Right ventricle myocardium superior (tissue), 1 donor: ENCODE measurements around the gene GLDC. TPM values are rescaled to one million over a fixed set of nuclear protein-coding genes. Genes with fewer than 3 reads are reported as not detected.
A peak's percentile ranks its signal among the peaks of the same experiment; 100 is the strongest.
"Not testable (repeated sequence)": the region's sequence is repeated elsewhere in the genome, so short reads cannot be mapped to it uniquely, and the experiment has no call there.

ENCODE experiments used
- ATAC-seq: fragments of 200-7000 bp; cut with Tn5 transposase; one replicate; pipeline ENCODE4 v1.9.1; 2020; ENCODE audit warnings: mild to moderate bottlenecking; ENCODE audit not compliant: poor library complexity
- DNase-seq: peaks from one replicate; pipeline ENCODE4 v3.0.0-alpha.2; 2020
- intact Hi-C: fragments of 100-400 bp; cut with DNase I; formaldehyde crosslinking; loops from one replicate; pipeline ENCODE4 v1.11.2; 2022
- long read RNA-seq: library from polyadenylated mRNA; unstranded; transcript quantifications from one replicate; pipeline ENCODE4 v2.0.0, GENCODE V29; 2021
- total RNA-seq: library from RNA; stranded (reverse); fragmentation: NEBNext Ultra II Directional; extraction: Animal tissue kit (Norgen Biotek cat#: 25700); gene quantifications from one replicate; pipeline ENCODE4 v1.2.1, GENCODE V29; 2021
- donor health status: DM: no; HTN: yes; CAD: no; lungs with severe emphysema.

Gene GLDC
- total RNA-seq, result not detected
- long read RNA-seq, result 0 reads

DNA sequence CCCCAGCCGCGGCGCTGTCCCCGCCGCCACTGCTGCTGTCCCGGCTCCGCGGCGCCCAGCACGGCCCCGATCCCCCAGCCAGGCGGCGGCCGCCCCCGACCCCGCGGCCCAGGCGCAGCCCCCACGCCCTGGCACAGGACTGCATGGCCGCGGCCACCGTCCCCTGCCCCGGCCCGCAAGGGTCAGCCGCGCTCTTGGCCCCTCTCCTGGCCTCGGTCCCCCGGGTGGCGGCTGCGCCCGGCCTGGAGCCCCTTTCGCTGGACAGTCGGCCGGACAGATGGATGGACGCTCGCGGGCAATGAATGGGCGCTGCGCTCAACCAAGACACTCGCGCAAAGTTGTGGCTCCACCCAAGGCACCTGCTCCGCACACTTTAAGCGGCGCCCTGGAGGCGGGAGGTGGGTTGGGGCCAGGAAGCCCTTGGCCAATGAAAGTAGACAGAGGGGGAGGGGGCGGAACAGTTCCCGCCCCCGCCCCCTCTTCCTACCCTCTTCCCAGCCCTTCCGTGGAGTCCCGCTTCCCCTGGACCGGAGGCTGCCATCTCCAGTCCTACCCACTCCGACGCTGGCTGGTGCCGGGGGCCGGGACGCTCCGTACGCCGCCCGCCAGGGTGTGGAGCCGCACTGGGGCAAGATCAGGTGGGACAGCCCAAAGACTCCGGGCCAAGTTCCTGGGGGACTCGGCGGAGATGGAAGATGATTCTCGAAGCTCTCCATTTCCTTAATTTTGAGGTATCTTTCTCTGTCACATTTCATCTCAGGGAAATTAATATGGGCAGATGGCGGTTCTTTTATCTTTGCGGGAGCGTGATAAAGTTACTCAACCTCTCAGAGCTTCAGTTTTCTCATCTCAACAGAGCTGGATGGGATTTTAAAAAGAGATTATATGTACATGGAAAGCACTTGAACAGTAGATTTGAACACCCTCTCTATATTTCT, at the start of gene GLDC:
GLDC (minus strand) TSS at position 375 of the 938 bp plus-strand sequence; CDS start at position 145, 230 bp downstream.
- DNase-seq, result peak; percentile 47
- ATAC-seq, result peak; percentile 76
- intact Hi-C loops, result no loop called here

DNA sequence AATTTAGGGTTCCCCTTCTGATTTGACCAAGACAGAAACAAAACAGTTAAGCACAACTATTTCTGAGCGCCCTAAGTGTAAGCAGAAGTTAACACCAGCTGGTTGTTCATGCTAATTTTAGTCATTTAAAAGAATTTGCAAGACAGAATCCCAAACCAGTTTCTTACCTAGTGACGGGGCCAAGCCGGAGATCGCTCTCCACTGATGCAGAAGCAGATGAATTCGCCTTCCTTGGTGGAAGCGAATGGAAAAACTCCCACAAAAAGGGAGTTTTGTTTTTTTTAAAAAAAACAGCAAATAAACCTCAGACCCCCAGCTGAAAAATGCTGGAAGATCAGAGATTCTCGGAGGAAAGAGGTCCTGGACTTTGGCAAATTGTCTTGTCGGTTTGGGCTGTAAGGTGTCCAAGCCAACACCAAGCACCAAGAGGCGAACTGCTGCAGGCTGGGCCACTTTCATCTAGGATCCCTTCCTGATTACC, 47.4 kb upstream of the GLDC start:
- DNase-seq (no peak), ATAC-seq (no peak)
- intact Hi-C loops, result no loop called here

DNA sequence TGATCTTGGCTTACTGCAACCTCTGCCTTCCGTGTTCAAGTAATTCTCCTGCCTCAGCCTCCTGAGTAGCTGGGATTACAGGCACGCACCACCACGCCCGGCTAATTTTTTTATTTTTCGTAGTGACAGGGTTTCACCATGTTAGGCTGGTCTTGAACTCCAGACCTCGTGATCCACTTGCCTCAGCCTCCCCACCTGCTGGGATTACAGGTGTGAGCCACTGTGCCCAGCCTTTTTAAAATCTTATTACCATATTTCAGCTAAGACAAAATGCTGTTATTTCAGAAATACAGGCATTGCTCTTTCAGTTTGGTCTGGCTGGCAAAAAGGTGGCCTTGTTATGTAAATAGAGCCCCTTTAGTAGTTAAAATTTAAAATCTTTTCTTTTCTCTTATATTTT, 46.9 kb upstream of the GLDC start:
- intact Hi-C loops, result no loop called here
- ATAC-seq (no peak), DNase-seq (no peak)

DNA sequence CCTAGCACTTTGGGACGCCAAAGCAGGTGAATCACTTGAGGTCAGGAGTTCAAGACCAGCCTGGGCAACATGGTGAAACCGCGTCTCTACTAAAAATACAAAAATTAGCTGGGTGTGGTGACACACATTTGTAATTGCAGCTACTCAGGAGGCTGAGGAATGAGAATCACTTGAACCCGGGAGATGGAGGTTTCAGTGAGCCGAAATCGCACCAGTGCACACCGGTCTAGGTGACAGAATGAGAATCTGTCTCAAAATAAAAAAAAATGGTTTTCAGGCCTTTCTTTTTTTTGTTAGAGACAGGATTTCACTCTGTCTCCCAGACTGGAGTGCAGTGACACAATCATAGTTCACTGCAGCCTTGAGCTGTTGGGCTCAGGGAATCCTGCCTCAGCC, 45.1 kb upstream of the GLDC start:
- intact Hi-C loops, DNase-seq, ATAC-seq: not testable (repeated sequence)

DNA sequence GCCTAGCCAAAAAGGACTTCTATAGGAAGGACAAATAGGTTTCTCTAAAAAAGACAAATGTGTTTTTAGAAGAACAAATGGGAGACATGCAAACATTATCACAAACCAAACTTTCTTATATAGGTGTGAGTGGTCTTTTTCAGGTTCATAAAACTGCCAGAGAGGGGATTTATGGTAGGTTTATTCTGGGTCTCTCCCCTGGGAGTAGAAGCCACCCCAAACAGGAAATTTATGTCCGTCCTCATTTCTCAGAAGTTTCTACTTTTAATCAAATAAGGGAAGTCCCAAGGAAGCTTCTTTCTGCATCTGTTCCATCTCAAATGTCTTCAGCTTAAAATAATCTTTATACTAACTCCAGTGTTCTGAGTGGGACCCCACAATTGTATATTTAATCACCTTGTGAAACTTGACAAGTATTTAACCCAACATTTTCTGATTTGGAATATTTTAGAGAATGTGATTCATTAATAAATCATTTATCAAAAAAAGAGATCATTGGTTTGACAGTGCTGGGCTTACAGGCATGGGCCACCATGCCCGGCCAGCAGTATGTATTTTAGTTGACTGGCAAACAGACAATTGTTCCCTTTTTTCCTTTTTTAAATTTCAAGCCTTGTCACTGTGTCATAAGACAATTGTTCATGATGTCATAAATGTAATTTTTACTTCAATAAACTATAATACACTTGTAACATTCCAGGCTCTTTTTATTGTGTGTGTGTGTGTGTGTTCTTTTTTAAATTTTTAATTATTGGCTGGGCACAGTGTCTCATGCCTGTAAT, 44.6 kb upstream of the GLDC start:
- DNase-seq (no peak), ATAC-seq (no peak)
- intact Hi-C loops, result no loop called here

DNA sequence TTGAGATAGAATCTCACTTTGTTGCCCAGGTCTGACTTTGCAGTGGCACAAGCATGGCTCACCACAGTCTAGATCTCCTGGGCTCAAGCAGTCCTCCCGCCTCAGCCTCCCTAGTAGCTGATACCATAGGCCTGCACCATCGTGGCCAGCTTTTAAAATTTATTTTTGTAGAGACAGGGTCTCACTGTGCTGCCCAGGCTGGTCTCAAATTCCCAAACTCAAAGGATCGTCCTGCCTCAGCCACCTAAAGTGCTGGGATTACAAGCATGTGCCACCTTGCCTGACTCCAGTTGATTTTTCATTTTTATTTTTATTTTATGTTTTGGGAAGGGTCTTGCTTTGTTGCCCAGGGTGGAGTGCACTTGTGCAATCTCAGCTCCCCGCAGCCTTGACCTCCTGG, 41.7 kb upstream of the GLDC start:
- intact Hi-C loops, result no loop called here
- DNase-seq, result no peak
- no peak for ATAC-seq

DNA sequence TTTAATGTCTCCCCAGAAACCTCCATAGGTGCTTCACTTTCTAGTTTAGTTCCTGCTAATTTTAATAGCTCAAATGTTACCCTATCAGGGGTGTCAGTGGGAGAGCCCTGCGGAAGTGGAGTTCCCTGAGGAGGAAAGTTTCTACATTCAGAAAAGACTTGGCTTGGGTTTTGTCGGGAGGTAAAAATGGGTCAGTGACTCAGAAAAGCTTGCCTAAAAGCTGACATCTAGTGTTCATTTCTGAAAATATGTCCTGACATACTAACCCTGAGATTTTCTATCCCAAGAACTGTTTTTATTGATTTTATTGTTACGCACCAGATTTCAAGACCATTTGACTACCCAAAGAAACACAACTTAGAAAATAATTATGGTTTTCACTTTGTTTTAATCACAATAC, 40.9 kb upstream of the GLDC start:
- intact Hi-C loops, result no loop called here
- ATAC-seq, result no peak
- DNase-seq, result no peak

DNA sequence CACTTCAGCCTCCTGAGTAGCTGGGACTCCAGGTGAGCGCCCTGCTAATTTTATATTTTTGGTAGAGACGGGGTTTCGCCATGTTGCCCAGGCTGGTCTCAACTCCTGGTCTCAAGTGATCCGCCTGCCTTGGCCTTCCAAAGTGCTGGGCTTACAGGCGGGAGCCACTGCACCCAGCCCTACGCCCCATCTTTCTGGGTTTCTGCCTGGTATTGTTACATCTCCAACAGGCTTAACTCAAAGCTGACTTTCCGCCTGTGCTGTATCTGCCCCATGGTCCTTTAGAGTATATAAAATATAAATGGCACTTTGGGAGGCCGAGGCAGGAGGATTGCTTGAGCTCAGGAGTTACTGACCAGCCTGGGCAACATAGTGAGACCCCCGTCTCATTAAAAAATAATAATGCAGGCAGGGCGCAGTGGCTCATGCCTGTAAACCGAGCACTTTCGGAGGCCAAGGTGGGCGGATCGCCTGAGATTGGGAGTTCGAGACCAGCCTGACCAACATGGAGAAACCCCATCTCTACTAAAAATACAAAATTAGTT, 36.5 kb upstream of the GLDC start:
- no peak for DNase-seq
- no peak for ATAC-seq
- intact Hi-C loops, result loop anchor here (5.0 kb wide), 1 partner anchor 75 kb away; the partner anchor contains the start of gene KDM4C

DNA sequence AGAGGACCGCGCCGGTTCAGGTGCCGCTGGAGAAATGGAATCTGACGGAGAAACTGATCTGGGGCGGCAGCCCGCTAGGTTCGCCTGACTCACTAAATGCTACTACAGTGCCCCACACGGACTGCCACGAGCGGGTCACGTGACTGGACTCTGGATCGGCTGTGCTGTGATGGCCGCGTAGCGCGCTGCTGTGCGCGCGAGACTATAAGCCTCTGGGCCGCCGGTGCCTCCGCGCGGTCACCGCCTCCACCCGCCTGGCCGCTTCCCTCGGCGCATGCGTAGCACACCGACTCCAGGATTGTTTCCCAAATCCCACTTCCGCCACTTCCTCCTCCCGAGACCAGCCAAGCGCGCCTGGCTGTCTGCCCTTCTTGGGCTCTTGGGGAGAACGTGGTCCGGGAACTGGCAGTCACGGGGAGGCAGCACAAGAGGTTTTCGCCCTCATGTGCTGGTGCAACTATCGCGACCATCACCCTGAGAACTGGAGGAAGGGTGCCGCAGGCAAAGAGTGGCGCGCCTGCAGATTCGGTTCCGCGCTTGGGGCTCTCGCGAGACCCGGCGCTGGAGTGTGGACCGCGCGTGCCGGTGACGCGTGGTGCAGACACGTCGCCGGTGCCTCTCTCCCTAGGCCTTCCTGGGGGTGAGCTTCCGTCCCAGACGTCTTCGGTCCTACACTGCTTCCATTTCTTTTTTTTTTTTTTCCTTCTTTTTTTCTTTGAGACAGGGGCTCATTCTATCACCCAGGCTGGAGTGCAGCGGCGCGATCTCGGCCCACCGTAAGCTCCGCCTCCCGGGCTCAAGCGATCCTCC, 35.8 kb upstream of the GLDC start:
- intact Hi-C loops, result loop anchor here (5.0 kb wide), 1 partner anchor 76 kb away; the partner anchor contains the start of gene KDM4C
- peak; percentile 99 for ATAC-seq

DNA sequence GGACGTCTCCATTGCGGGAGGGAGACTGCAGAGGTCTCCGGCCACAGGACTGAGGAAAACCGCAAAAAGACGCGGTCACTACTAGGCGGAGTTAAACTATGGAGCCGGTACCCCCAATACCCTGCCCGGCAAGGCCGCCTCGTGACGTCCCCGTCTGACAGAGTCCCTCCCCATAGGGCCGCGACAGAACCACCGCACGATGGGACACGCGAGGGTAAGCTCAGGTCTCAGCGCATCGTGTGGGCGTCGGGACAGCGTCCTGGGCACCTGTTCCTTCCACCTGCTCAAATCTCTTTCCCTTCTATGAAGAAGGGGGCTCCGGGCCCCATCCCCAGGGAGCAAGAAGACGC, 35.2 kb upstream of the GLDC start:
- ATAC-seq, result peak; percentile 66
- DNase-seq, result peak; percentile 81
- intact Hi-C loops, result loop anchor here (5.0 kb wide), 1 partner anchor 77 kb away; the partner anchor contains the start of gene KDM4C

More for the DNA sequence above, 35.8 kb upstream of the GLDC start:
- peak; percentile 98 for DNase-seq

DNA sequence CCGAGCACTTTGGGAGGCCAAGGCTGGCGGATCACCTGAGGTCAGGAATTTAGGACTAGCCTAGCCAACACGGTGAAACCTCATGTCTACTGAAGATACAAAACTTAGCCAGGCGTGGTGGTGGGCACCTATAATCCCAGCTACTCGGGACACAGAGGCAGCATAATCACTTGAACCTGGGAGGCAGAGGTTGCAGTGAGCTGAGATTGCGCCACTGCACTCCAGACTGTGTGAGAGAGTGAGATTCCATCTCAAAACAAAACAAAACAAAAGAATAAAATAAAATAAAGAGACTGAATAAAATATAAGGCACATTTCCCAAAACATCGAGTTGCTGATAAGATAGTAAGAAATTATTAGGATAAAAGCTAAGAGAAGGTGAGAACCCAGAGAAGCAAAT, 32.3 kb upstream of the GLDC start:
- no peak for DNase-seq

DNA sequence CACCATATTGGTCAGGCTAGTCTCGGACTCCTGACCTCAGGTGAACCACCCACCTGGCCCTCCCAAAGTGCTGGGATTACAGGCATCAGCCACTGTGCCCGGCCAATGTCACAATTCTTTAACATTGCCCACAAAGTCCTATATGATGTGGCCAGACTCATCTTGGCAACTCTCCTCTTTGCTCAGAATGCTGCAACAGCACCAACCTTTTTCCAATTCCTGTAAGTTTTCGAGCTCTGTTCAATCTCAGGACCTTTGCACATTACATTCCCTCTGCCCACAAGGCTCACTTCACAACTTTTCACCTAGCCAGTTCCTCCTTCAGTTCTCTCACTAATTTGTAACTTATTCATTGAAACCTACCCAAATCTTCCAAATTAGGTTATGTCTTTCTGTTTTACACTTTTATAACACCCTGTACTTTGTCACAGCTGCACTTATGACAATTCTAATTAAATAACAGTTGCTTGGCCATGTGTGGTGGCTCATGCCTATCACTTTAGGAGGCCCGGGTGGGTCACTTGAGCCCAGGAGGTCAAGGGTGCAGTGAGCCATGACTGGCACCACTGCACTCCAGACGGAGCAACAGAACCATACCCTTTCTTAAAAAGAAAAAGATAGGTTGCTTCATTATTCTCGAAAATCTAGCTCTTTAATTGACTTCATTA, 30.9 kb upstream of the GLDC start:
- intact Hi-C loops, result loop anchor here (10.0 kb wide), 1 partner anchor 322 kb away; no protein-coding TSS in a partner anchor
- DNase-seq (no peak), ATAC-seq (no peak)

More for the DNA sequence above, 32.3 kb upstream of the GLDC start:
- no peak for ATAC-seq
- intact Hi-C loops, result loop anchor here (10.0 kb wide), 1 partner anchor 323 kb away; no protein-coding TSS in a partner anchor

DNA sequence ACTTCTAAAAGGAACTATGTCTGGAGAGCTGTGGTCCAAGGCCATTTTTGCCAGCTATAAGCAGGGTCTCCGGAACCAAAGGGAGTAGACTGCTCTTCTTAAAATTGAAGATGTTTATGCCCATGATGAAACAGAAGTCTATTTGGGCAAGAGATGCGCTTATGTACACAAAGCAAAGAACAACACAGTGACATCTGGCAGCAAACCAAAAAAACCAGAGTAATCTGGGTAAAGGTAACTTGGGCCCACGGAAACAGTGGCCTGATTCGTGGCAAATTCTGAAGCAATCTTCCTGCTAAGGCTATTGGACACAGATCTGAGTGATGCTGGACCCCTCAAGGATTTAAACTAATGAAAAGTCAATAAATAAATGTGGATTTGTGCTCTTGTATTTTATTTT, 29.7 kb upstream of the GLDC start:
- no peak for ATAC-seq
- no peak for DNase-seq
- intact Hi-C loops, result loop anchor here (10.0 kb wide), 1 partner anchor 320 kb away; no protein-coding TSS in a partner anchor

DNA sequence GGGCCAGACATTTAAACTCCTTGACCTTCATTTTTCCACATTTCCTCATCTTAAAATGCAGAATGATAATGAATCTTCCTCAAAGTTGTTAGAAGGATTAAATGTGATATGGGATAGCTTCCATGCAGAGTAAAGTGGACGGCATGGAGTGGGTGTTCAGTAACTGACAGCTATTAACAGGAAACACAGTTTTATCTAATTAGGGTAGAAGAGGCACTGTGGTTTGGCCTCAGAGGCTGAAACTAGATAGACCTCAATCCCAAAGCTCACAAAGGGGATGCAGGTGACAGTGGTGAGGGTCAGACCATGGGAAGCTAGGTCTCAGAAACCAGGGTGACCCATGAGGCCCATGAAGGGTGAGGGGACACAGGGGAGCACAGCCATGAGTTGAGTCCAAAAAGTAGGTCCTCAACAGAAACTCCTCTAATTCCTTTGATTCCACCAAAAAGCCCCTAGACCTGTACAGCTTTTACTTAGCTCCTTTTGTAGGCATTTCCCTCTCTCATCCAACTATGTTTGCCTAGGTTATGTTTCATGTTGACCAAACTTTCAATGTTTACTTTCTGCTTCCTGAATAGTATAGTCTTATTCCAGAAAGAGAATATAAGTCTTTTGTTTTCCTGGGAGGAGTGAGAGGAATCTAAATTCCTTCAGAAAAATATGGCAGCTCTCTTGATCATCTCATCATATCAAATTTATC, 27.9 kb upstream of the GLDC start:
- intact Hi-C loops, result loop anchor here (10.0 kb wide), 1 partner anchor 319 kb away; no protein-coding TSS in a partner anchor
- DNase-seq (no peak), ATAC-seq (no peak)

DNA sequence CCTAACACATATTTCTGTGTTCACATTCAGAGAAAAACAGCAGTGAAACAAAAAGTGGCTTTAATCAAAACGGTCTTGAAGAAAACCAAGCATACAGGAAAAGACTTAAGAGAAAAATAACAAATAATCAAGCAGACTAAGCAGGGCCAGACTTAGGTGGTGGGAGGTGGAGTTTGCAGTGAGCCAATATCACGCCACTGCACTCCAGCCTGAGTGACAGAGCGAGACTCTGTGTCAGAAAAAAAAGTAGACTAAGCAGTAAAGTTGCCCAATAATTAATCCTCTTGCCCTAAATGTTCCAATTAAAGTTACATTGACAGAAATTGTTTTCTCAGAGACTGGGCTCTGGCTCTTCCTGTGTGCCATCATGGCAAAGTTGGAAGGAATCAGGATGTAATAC, 26.6 kb upstream of the GLDC start:
- ATAC-seq (no peak), DNase-seq (no peak)
- intact Hi-C loops, result loop anchor here (10.0 kb wide), 1 partner anchor 317 kb away; no protein-coding TSS in a partner anchor

DNA sequence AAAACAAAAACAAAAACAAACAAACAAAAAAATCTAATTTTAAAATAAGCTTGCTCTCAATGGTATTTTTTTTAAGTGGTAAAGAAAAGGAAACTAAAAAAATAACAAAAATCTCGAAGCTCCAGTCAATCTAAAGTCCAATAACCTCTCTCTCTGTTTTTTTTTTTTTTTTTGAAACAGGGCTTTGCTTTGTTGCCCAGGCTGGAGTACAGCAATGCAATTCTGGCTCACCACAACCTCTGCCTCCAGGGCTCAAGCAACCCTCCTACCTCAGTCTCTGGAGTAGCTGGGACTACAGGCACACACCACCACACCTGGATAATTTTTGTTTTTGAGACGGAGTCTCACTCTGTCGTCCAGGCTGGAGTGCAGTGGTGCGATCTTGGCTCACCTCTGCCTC, 25.9 kb upstream of the GLDC start:
- ATAC-seq (no peak), DNase-seq (no peak)
- intact Hi-C loops, result loop anchor here (10.0 kb wide), 1 partner anchor 317 kb away; no protein-coding TSS in a partner anchor

DNA sequence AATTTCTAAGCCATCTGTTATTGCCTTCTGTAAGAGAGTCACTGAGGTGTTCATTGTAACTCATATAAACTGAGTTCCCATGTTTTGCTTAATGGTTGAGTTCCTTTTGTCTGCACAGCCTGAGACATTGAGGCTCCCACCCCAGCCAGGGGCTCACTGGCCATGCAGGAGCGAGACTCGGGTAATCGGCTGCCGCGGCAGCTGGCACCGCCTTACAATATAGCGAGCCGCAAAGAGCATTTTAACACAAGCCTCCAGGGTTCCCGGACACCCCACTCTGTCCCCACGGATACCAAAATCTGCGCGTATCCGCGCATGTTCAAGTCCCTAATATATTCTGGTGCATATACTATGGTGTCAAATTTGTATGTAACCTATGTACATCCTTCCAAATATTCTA, 24.4 kb upstream of the GLDC start:
- DNase-seq (no peak), ATAC-seq (no peak)
- intact Hi-C loops, result loop anchor here (10.0 kb wide), 2 partner anchors 85 to 315 kb away; no protein-coding TSS in a partner anchor
